Right forelimb (tissue), 1 donor: ENCODE measurements around the gene RPL23.

Experiments used
- DNase-seq: peaks from one replicate; pipeline ENCODE4 v3.0.0-alpha.2; 2018

Gene RPL23

GRCh38 chr17:38883592-38884526 lies 30.3 kb upstream of the RPL23 start:
- DNase-seq, result no peak

GRCh38 chr17:38882870-38883269 lies 29.3 kb upstream of the RPL23 start:
- DNase-seq, result no peak

- DNase-seq, result peak; percentile 80
Observed at GRCh38 chr17:38881600-38882191, 28.2 kb upstream of the RPL23 start.

GRCh38 chr17:38879878-38880665 lies 26.6 kb upstream of the RPL23 start:
- DNase-seq, result peak; percentile 78

GRCh38 chr17:38877130-38877851 lies 23.8 kb upstream of the RPL23 start:
- no peak for DNase-seq

- DNase-seq, result no peak
Observed at GRCh38 chr17:38875477-38876075, 22.1 kb upstream of the RPL23 start.

- no peak for DNase-seq
Observed at GRCh38 chr17:38874505-38875400, 21.2 kb upstream of the RPL23 start.

- DNase-seq, result no peak
Observed at GRCh38 chr17:38873640-38874380, 20.3 kb upstream of the RPL23 start.

- DNase-seq, result no peak
Observed at GRCh38 chr17:38872671-38873385, 19.3 kb upstream of the RPL23 start.

- DNase-seq, result no peak
Observed at GRCh38 chr17:38872027-38872511, 18.5 kb upstream of the RPL23 start.

- no peak for DNase-seq
Observed at GRCh38 chr17:38871247-38872015, 17.9 kb upstream of the RPL23 start.

GRCh38 chr17:38870259-38871165 lies 17.0 kb upstream of the RPL23 start:
- DNase-seq, result peak; percentile 81

GRCh38 chr17:38869526-38870258 lies 16.2 kb upstream of the RPL23 start, which contains the start of gene LASP1:
TSS of gene LASP1 (plus strand) at chr17:38870058. CDS start at chr17:38870190, 132 bp downstream.
- DNase-seq, result peak; percentile 95

- DNase-seq, result peak; percentile 97
Observed at GRCh38 chr17:38868817-38869525, 15.4 kb upstream of the RPL23 start.

GRCh38 chr17:38867968-38868816 lies 14.7 kb upstream of the RPL23 start:
- DNase-seq, result peak; percentile 59
